Dermis blood vessel endothelial cell (primary cell): ENCODE data around the gene BAIAP3. TPM values are rescaled to one million over a fixed set of nuclear protein-coding genes. Genes with fewer than 3 reads are reported as not detected.

Source experiments
- DNase-seq: peaks from one replicate; pipeline ENCODE4 v3.0.0; 2010
- total RNA-seq: library from RNA; depleted of rRNA; stranded (reverse); fragments of >200 nt; gene quantifications from 2 replicates; pipeline ENCODE4 v1.2.3, GENCODE V29; 2014

Gene BAIAP3
- total RNA-seq, 1 donor from 2014 or later, result 1.4 TPM

- DNase-seq, result no peak
Measured at GRCh38 chr16:1334739-1335138, 1.3 kb downstream of the BAIAP3 start.

- DNase-seq, result no peak
Measured at GRCh38 chr16:1335211-1335971, 1.9 kb downstream of the BAIAP3 start.

- no peak for DNase-seq
Measured at GRCh38 chr16:1335996-1336395, 2.6 kb downstream of the BAIAP3 start.

- no peak for DNase-seq
Measured at GRCh38 chr16:1336619-1337018, 3.2 kb downstream of the BAIAP3 start.

- no peak for DNase-seq
Measured at GRCh38 chr16:1337486-1337885, 4.0 kb downstream of the BAIAP3 start.

GRCh38 chr16:1338119-1338730, 4.8 kb downstream of the BAIAP3 start:
- peak; percentile 46 for DNase-seq

- no peak for DNase-seq
Measured at GRCh38 chr16:1338855-1339675, 5.6 kb downstream of the BAIAP3 start.

GRCh38 chr16:1340730-1341494, 7.5 kb downstream of the BAIAP3 start:
- DNase-seq, result no peak

GRCh38 chr16:1341495-1342420, 8.3 kb downstream of the BAIAP3 start:
- no peak for DNase-seq

GRCh38 chr16:1342526-1343427, 9.3 kb downstream of the BAIAP3 start:
- peak; percentile 93 for DNase-seq

GRCh38 chr16:1343428-1344242, 10.2 kb downstream of the BAIAP3 start:
- no peak for DNase-seq

- DNase-seq, result no peak
Measured at GRCh38 chr16:1344499-1344898, 11.1 kb downstream of the BAIAP3 start.

- DNase-seq, result no peak
Measured at GRCh38 chr16:1345087-1345486, 11.6 kb downstream of the BAIAP3 start.

GRCh38 chr16:1345651-1346421, 12.4 kb downstream of the BAIAP3 start:
- no peak for DNase-seq

- no peak for DNase-seq
Measured at GRCh38 chr16:1346422-1347285, 13.2 kb downstream of the BAIAP3 start.

- no peak for DNase-seq
Measured at GRCh38 chr16:1347286-1347855, 13.9 kb downstream of the BAIAP3 start.

- DNase-seq, result no peak
Measured at GRCh38 chr16:1347962-1348361, 14.5 kb downstream of the BAIAP3 start.
